Spleen (tissue), 11 donors: ENCODE results near the gene DNAH14. TPM values are rescaled to one million over a fixed set of nuclear protein-coding genes. Genes with fewer than 3 reads are reported as not detected.
"Not testable (repeated sequence)": the region's sequence is repeated elsewhere in the genome, so short reads cannot be mapped to it uniquely, and the experiment has no call there.

ENCODE experiments used
- DNase-seq: peaks from one replicate; pipeline ENCODE4 v3.0.0-alpha.2; 2020
- H3K27ac ChIP-seq, 8 donors: fragments of 200-600 bp; sonication (generic) in 7 of 8; 1 replicate in 4 of 8; 2 replicates in 4 of 8; pipeline versions ENCODE4 v1.5.0 to v1.8.0; 2016 to 2021; ENCODE audit warnings: inconsistent platforms in 4 of 8, mild to moderate bottlenecking in 4 of 8, moderate library complexity in 1 of 8
- H3K27me3 ChIP-seq, 7 donors: fragments of 200-600 bp; sonication (generic) in 6 of 7; replicated peaks in 1 of 7; 1 replicate in 4 of 7; 2 replicates in 3 of 7; pipeline versions ENCODE4 v1.5.0 to v1.8.0; 2016 to 2021; ENCODE audit warnings: inconsistent platforms in 3 of 7, mild to moderate bottlenecking in 1 of 7
- H3K36me3 ChIP-seq, 6 donors: fragments of 200-600 bp; sonication (generic) in 5 of 6; 1 replicate in 4 of 6; 2 replicates in 2 of 6; pipeline versions ENCODE4 v1.5.0 to v1.8.0; 2016 to 2021; ENCODE audit warnings: inconsistent platforms in 2 of 6
- H3K4me1 ChIP-seq, 6 donors: fragments of 200-600 bp; sonication (generic) in 5 of 6; 1 replicate in 3 of 6; 2 replicates in 3 of 6; pipeline versions ENCODE4 v1.5.0 to v1.8.0; 2016 to 2021; ENCODE audit warnings: inconsistent platforms in 3 of 6
- H3K4me3 ChIP-seq, 8 donors: fragments of 200-600 bp; sonication (generic) in 7 of 8; 1 replicate in 4 of 8; 2 replicates in 4 of 8; pipeline versions ENCODE4 v1.5.0 to v1.8.0; 2016 to 2021; ENCODE audit warnings: inconsistent platforms in 4 of 8, mild to moderate bottlenecking in 4 of 8, moderate library complexity in 2 of 8
- H3K9me3 ChIP-seq, 8 donors: fragments of 200-600 bp; sonication (generic) in 7 of 8; 1 replicate in 4 of 8; 2 replicates in 4 of 8; pipeline versions ENCODE4 v1.5.0 to v1.8.0; 2016 to 2021; ENCODE audit warnings: inconsistent platforms in 4 of 8
- POLR2A ChIP-seq, 3 donors: fragments of 450-650 bp; IDR thresholded peaks; one replicate each; pipeline ENCODE4 v1.5.1; 2017; ENCODE audit warnings: antibody characterized with exemption in 3 of 3, mild to moderate bottlenecking in 1 of 3
- POLR2AphosphoS5 ChIP-seq, 3 donors: sonication (generic); formaldehyde crosslinking; IDR thresholded peaks; one replicate each; pipeline ENCODE4 v1.5.1; 2017; ENCODE audit warnings: antibody characterized with exemption in 3 of 3
- WGBS, 5 donors: extraction: QIAGEN DNeasy Blood & Tissue Kit in 3 of 5; methylation state at CpG; one replicate each; pipeline versions ENCODE4 v1.1.5 to v1.1.7; 2013 to 2018; 5-methylcytosine and 5-hydroxymethylcytosine counted together
- intact Hi-C: fragments of 100-400 bp; cut with DNase I; formaldehyde crosslinking; loops from one replicate; pipeline ENCODE4 v1.15.0; 2023; ENCODE audit warnings: low total_unique reads
- polyA plus RNA-seq, 3 donors: library from polyadenylated mRNA; stranded (reverse); fragments of 200-250 nt; gene quantifications; one replicate each; pipeline ENCODE4 v1.2.1, GENCODE V29; 2013
- total RNA-seq, 7 donors: library from RNA; depleted of rRNA in 3 of 7; stranded (reverse); fragments of >200 nt in 3 of 7; fragmentation: NEBNext Ultra II Directional in 4 of 7; extraction: Animal tissue kit (Norgen Biotek cat#: 25700) in 4 of 7; gene quantifications; one replicate each; pipeline versions ENCODE4 v1.1.0 to v1.2.1, GENCODE V29; 2016 to 2021
- TF ChIP-seq, protein P1 (sequence below), 11 experiments: fragments of 200-600 bp in 7 of 11; fragments of 450-650 bp in 4 of 11; sonication (generic) in 4 of 11; IDR thresholded peaks in 8 of 11; conservative IDR thresholded peaks in 3 of 11; 1 replicate in 7 of 11; 2 replicates in 4 of 11; pipeline versions ENCODE4 v1.4.0 to v1.8.0; 2016 to 2021; ENCODE audit warnings: antibody characterized with exemption in 11 of 11, inconsistent platforms in 4 of 11, mild to moderate bottlenecking in 1 of 11
- donor health status: healthy with polysubstance abuse.
- donor health status: DM: no; HTN: no; CAD: no; lungs with moderate emphysema.
- donor health status: DM: no; HTN: no; CAD: no.
- donor health status: Bipolar disorder and iron deficiency.
- donor health status: healthy.
- donor health status: DM: no; HTN: no; CAD: no.
- donor health status: DM: yes; HTN: yes; CAD: no.

DNAH14 gene
- total and polyA plus RNA-seq, 10 donors = 0.70 to 6.4 (median 4.8) TPM

GRCh38 chr1:225026701-225027100 is 97.2 kb downstream of the DNAH14 start:
- DNase-seq = no peak
- no peaks in the 10 kb centered on the region for H3K36me3 ChIP-seq
- TF ChIP-seq POLR2A (IDR thresholded peaks at IDR 0.05) = no peak
- no peak for TF ChIP-seq POLR2AphosphoS5 (IDR thresholded peaks at IDR 0.05)
- no peak overlapping the region for H3K27ac ChIP-seq
- H3K9me3 ChIP-seq = peaks cover 0 to 12% (median 6%) of the 10 kb centered on the region in 8 donors
- H3K4me3 ChIP-seq = no peak overlapping the region
- WGBS, 5 donors = 63 to 98% (median 89%) methylated on average over 1 of the region's 1 CpG
- H3K27me3 ChIP-seq = no peaks in the 10 kb centered on the region
- no peaks in the 10 kb centered on the region for H3K4me1 ChIP-seq
- intact Hi-C loops = no loop called here

GRCh38 chr1:225036441-225036840 is 107.0 kb downstream of the DNAH14 start:
- H3K4me1 ChIP-seq, H3K4me3 ChIP-seq, H3K27me3 ChIP-seq, intact Hi-C loops, H3K27ac ChIP-seq, H3K9me3 ChIP-seq, DNase-seq, H3K36me3 ChIP-seq: not testable (repeated sequence)
- 91 to 100% (median 96%) methylated on average over 1 of the region's 1 CpG for WGBS, 5 donors

DNA sequence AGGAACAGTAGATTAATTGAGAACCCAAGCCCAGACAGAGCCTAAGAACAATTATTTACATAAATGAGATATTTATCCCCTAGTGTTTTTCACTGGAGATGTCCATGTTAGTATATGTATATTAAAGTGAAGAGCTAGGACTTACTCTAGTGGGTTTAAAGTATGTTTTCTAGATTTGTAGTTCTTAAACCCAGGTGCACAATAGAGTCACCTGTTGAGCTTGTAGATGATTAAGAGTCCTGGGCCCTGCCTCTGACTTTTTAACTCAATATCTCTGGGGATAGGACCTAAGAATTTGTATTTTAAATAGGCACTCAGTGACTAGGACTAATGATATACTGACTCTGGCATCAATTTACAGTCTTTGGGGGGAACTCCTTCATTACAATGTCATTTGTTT is 112.8 kb downstream of the DNAH14 start:
- DNase-seq = no peak
- no peaks in the 10 kb centered on the region for H3K9me3 ChIP-seq
- no peaks in the 10 kb centered on the region for H3K27me3 ChIP-seq
- no peak overlapping the region for H3K4me3 ChIP-seq
- intact Hi-C loops = no loop called here
- H3K27ac ChIP-seq = no peak overlapping the region
- H3K4me1 ChIP-seq = no peaks in the 10 kb centered on the region
- H3K36me3 ChIP-seq = no peaks in the 10 kb centered on the region
- TF ChIP-seq, protein P1, sequence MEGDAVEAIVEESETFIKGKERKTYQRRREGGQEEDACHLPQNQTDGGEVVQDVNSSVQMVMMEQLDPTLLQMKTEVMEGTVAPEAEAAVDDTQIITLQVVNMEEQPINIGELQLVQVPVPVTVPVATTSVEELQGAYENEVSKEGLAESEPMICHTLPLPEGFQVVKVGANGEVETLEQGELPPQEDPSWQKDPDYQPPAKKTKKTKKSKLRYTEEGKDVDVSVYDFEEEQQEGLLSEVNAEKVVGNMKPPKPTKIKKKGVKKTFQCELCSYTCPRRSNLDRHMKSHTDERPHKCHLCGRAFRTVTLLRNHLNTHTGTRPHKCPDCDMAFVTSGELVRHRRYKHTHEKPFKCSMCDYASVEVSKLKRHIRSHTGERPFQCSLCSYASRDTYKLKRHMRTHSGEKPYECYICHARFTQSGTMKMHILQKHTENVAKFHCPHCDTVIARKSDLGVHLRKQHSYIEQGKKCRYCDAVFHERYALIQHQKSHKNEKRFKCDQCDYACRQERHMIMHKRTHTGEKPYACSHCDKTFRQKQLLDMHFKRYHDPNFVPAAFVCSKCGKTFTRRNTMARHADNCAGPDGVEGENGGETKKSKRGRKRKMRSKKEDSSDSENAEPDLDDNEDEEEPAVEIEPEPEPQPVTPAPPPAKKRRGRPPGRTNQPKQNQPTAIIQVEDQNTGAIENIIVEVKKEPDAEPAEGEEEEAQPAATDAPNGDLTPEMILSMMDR (IDR thresholded peaks at IDR 0.05 in 8 of 11, conservative IDR thresholded peaks at IDR 0.05 in 3 of 11) = no peak
- TF ChIP-seq POLR2A (IDR thresholded peaks at IDR 0.05) = no peak
- TF ChIP-seq POLR2AphosphoS5 (IDR thresholded peaks at IDR 0.05) = no peak

DNA sequence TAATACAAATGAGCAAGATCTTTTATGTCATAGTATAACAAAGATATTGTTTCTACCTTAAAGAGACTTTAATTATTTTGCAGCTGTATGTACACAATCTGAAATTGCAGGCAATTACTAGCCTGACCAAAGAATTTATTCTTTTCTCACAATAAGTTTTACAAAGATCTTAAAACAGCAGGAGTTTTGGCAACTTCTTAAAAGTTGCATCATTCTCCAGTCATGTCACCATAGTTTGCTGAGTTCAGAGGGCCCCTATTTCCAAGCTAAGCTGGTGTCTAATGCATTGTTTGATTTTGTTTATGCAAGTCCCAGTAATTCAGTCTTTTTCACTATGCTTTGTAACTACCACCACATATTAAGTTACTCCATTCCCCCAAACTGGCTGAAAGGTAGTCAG is 114.8 kb downstream of the DNAH14 start:
- no peak for DNase-seq
- Histone ChIP-seq H3K4me1 (no peaks in the 10 kb centered on the region), H3K27me3 (no peaks in the 10 kb centered on the region), H3K9me3 (no peaks in the 10 kb centered on the region), H3K27ac (no peak overlapping the region), H3K4me3 (no peak overlapping the region), H3K36me3 (no peaks in the 10 kb centered on the region)
- intact Hi-C loops = no loop called here
- no peak for TF ChIP-seq POLR2AphosphoS5 (IDR thresholded peaks at IDR 0.05)
- TF ChIP-seq POLR2A (IDR thresholded peaks at IDR 0.05) = no peak
- TF ChIP-seq, protein P1 (IDR thresholded peaks at IDR 0.05 in 8 of 11, conservative IDR thresholded peaks at IDR 0.05 in 3 of 11) = no peak

GRCh38 chr1:225049594-225049993 is 120.1 kb downstream of the DNAH14 start:
- no peaks in the 10 kb centered on the region for H3K36me3 ChIP-seq
- H3K27me3 ChIP-seq = no peaks in the 10 kb centered on the region
- intact Hi-C loops = no loop called here
- 86 to 95% (median 92%) methylated on average over 2 of the region's 2 CpGs for WGBS, 5 donors
- no peaks in the 10 kb centered on the region for H3K4me1 ChIP-seq
- H3K4me3 ChIP-seq = no peak overlapping the region
- H3K9me3 ChIP-seq = no peaks in the 10 kb centered on the region
- H3K27ac ChIP-seq = no peak overlapping the region
- TF ChIP-seq, protein P1 (IDR thresholded peaks at IDR 0.05 in 8 of 11, conservative IDR thresholded peaks at IDR 0.05 in 3 of 11) = no peak
- TF ChIP-seq POLR2A (IDR thresholded peaks at IDR 0.05) (no peak), POLR2AphosphoS5 (IDR thresholded peaks at IDR 0.05) (no peak)
- DNase-seq = no peak
